WTC11 (cell line): ENCODE measurements around the gene FBLL1. TPM values are rescaled to one million over a fixed set of nuclear protein-coding genes. Genes with fewer than 3 reads are reported as not detected.

Experiments used
- ATF1 ChIP-seq: sonication (generic); formaldehyde crosslinking; IDR thresholded peaks from 2 replicates; pipeline ENCODE4 v1.8.1; 2023; ENCODE audit warnings: mild to moderate bottlenecking, moderate library complexity, missing genetic modification reagents
- CBFB ChIP-seq: sonication (generic); formaldehyde crosslinking; IDR thresholded peaks from 2 replicates; pipeline ENCODE4 v1.8.1; 2022; ENCODE audit warnings: mild to moderate bottlenecking, low read depth, missing genetic modification reagents
- CDX4 ChIP-seq: fragments of 250-450 bp; sonication (Bioruptor Pico); IDR thresholded peaks from 2 replicates; pipeline ENCODE4 v1.9.0; 2021; ENCODE audit warnings: moderate library complexity, mild to moderate bottlenecking, inconsistent platforms, borderline replicate concordance
- CREM ChIP-seq: sonication (generic); formaldehyde crosslinking; IDR thresholded peaks from 2 replicates; pipeline ENCODE4 v1.8.1; 2022; ENCODE audit warnings: mild to moderate bottlenecking, missing genetic modification reagents, moderate library complexity
- E2F4 ChIP-seq: sonication (generic); formaldehyde crosslinking; IDR thresholded peaks from 2 replicates; pipeline ENCODE4 v1.8.1; 2022; ENCODE audit warnings: low read depth, mild to moderate bottlenecking, moderate library complexity, missing genetic modification reagents, borderline replicate concordance
- E2F5 ChIP-seq: sonication (generic); formaldehyde crosslinking; IDR thresholded peaks from 2 replicates; pipeline ENCODE4 v1.8.1; 2022; ENCODE audit warnings: mild to moderate bottlenecking, moderate library complexity, missing genetic modification reagents
- ESRRA ChIP-seq: sonication (generic); formaldehyde crosslinking; IDR thresholded peaks from 2 replicates; pipeline ENCODE4 v1.8.1; 2022; ENCODE audit warnings: mild to moderate bottlenecking, missing genetic modification reagents, borderline replicate concordance
- ETV6 ChIP-seq: sonication (generic); formaldehyde crosslinking; IDR thresholded peaks from 2 replicates; pipeline ENCODE4 v1.8.1; 2022; ENCODE audit warnings: mild to moderate bottlenecking, missing genetic modification reagents
- FOXP1 ChIP-seq: sonication (generic); formaldehyde crosslinking; IDR thresholded peaks from 2 replicates; pipeline ENCODE4 v1.8.0; 2022; ENCODE audit warnings: missing genetic modification reagents, mild to moderate bottlenecking, moderate library complexity, borderline replicate concordance
- GABPB1 ChIP-seq: sonication (generic); formaldehyde crosslinking; IDR thresholded peaks from 2 replicates; pipeline ENCODE4 v1.8.1; 2023; ENCODE audit warnings: mild to moderate bottlenecking, missing genetic modification reagents
- GTF2I ChIP-seq: fragments of 250-450 bp; sonication (Bioruptor Pico); conservative IDR thresholded peaks from 2 replicates; pipeline ENCODE4 v1.4.0; 2021; ENCODE audit warnings: mild to moderate bottlenecking
- IRF1 ChIP-seq: sonication (generic); formaldehyde crosslinking; IDR thresholded peaks from 2 replicates; pipeline ENCODE4 v1.8.0; 2023; ENCODE audit warnings: missing genetic modification reagents
- MAX ChIP-seq: sonication (generic); formaldehyde crosslinking; IDR thresholded peaks from 2 replicates; pipeline ENCODE4 v1.8.0; 2022; ENCODE audit warnings: mild to moderate bottlenecking, missing genetic modification reagents
- MYBL2 ChIP-seq: sonication (generic); formaldehyde crosslinking; IDR thresholded peaks from 2 replicates; pipeline ENCODE4 v1.8.1; 2023; ENCODE audit warnings: mild to moderate bottlenecking, moderate library complexity, missing genetic modification reagents
- RORB ChIP-seq: fragments of 250-450 bp; sonication (Bioruptor Pico); IDR thresholded peaks from 2 replicates; pipeline ENCODE4 v1.9.0; 2021; ENCODE audit warnings: mild to moderate bottlenecking
- SP1 ChIP-seq: sonication (generic); formaldehyde crosslinking; conservative IDR thresholded peaks from 2 replicates; pipeline ENCODE4 v1.8.1; 2022; ENCODE audit warnings: missing genetic modification reagents
- TEAD1 ChIP-seq: sonication (generic); formaldehyde crosslinking; IDR thresholded peaks from 2 replicates; pipeline ENCODE4 v1.8.0; 2022; ENCODE audit warnings: mild to moderate bottlenecking, missing genetic modification reagents
- TP53 ChIP-seq: sonication (generic); formaldehyde crosslinking; IDR thresholded peaks from 2 replicates; pipeline ENCODE4 v1.8.1; 2023; ENCODE audit warnings: mild to moderate bottlenecking, missing genetic modification reagents
- USF2 ChIP-seq: sonication (generic); formaldehyde crosslinking; IDR thresholded peaks from 2 replicates; pipeline ENCODE4 v1.8.1; 2023; ENCODE audit warnings: mild to moderate bottlenecking, missing genetic modification reagents, moderate library complexity
- ZBTB21 ChIP-seq: sonication (generic); formaldehyde crosslinking; IDR thresholded peaks from 2 replicates; pipeline ENCODE4 v1.8.1; 2023; ENCODE audit warnings: mild to moderate bottlenecking, missing genetic modification reagents, borderline replicate concordance
- ZNF138 ChIP-seq: sonication (generic); formaldehyde crosslinking; conservative IDR thresholded peaks from 2 replicates; pipeline ENCODE4 v1.8.1; 2022; ENCODE audit warnings: mild to moderate bottlenecking, moderate library complexity, missing genetic modification reagents
- ZNF219 ChIP-seq: sonication (generic); formaldehyde crosslinking; IDR thresholded peaks from 2 replicates; pipeline ENCODE4 v1.8.0; 2023; ENCODE audit warnings: missing genetic modification reagents, mild to moderate bottlenecking, borderline replicate concordance
- ZNF232 ChIP-seq: sonication (generic); formaldehyde crosslinking; IDR thresholded peaks from 2 replicates; pipeline ENCODE4 v1.8.0; 2022; ENCODE audit warnings: mild to moderate bottlenecking, missing genetic modification reagents
- ZNF425 ChIP-seq: fragments of 250-450 bp; sonication (Bioruptor Pico); conservative IDR thresholded peaks from 2 replicates; pipeline ENCODE4 v1.9.0; 2021; ENCODE audit warnings: mild to moderate bottlenecking
- total RNA-seq: library from RNA; stranded (reverse); gene quantifications from 3 replicates; pipeline ENCODE4 v1.2.3, GENCODE V29; 2021

Gene FBLL1
- total RNA-seq, 1 experiment from 2014 or later = 5.3 TPM

GRCh38 chr5:168486136-168486879 lies 42.8 kb upstream of the FBLL1 start, which contains the start of gene RARS1 (continued):
- TF ChIP-seq ZNF425 (CRISPR knock-in tag) (no peak), GTF2I (CRISPR knock-in tag) (peak; percentile 67; the same call in 1 of the 2 replicates), TEAD1 (CRISPR knock-in tag) (peak; percentile 84; the same call in 1 of the 2 replicates), RORB (no peak), E2F5 (CRISPR knock-in tag) (0 out of 2 replicates have a peak, but pooled peaks have one; percentile 67), CBFB (peak; percentile 87; the same call in 1 of the 2 replicates), FOXP1 (CRISPR knock-in tag) (peak; percentile 54; the same call in 1 of the 2 replicates), CREM (peak; percentile 86), MYBL2 (CRISPR knock-in tag) (peak; percentile 4; the same call in 1 of the 2 replicates), GABPB1 (peak; percentile 90), USF2 (CRISPR knock-in tag) (peak; percentile 46), TP53 (peak; percentile 84), CDX4 (CRISPR knock-in tag) (no peak), ZNF219 (CRISPR knock-in tag) (no peak), ATF1 (CRISPR knock-in tag) (peak; percentile 52; the same call in 1 of the 2 replicates), E2F4 (CRISPR knock-in tag) (no peak), ETV6 (CRISPR knock-in tag) (peak; percentile 97), IRF1 (CRISPR knock-in tag) (peak; percentile 18; the same call in 1 of the 2 replicates), ESRRA (peak; percentile 40; the same call in 1 of the 2 replicates), MAX (peak; percentile 50; the same call in 1 of the 2 replicates), ZBTB21 (CRISPR knock-in tag) (peak; percentile 89), ZNF138 (CRISPR knock-in tag) (0 out of 2 replicates have a peak, but pooled peaks have one; percentile 73), ZNF232 (CRISPR knock-in tag) (peak; percentile 90; the same call in 1 of the 2 replicates), SP1 (CRISPR knock-in tag) (peak; percentile 48)
